HG03378 (cell line): ENCODE measurements around the gene IL1RAPL1.

ENCODE experiments used
- ATAC-seq: cut with Tn5 transposase; IDR thresholded peaks from one replicate; pipeline ENCODE4 v1.9.1; 2021; ENCODE audit warnings: mild to moderate bottlenecking, moderate library complexity; ENCODE audit not compliant: unreplicated experiment

The IL1RAPL1 gene

GRCh38 chrX:29948653-29949052 lies 1361.4 kb downstream of the IL1RAPL1 start:
- ATAC-seq: no peak

DNA sequence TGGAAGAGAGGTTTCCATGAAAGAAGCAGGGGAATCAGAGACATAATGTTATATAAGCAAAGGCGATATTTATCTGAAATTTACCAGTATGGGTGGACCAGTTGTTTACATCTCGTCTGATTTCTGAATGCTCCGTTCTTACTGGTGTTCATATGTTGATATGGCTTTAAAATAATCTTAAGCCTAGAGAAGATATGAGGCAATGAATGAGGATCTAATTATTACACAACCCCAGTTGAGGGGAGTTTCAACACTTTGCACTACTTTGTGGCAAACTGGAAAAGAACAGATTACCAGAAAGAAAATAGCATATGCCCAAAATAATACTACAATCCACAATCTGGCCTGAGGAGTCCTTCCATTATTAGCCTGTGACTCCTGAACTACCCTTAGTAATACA lies 1364.8 kb downstream of the IL1RAPL1 start:
- no peak for ATAC-seq

GRCh38 chrX:29962061-29962460 lies 1374.8 kb downstream of the IL1RAPL1 start:
- ATAC-seq: no peak

DNA sequence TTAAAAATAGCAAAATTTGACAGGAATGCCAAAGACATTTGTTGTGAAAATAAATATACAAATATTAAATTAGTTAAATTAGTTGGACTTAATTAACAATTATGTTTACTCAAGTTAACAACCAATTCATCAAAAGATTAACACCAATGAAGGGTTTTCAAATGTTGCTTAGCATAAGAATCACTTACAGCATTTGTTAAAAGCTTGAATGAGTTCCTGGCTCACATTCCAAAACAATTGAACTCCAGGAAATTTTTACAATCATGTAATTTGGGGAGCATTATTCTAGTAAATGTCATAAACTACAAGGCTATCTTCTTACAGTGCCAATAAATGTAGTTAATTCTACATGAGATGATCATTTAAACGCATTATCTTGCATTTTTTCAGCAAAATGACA lies 1378.4 kb downstream of the IL1RAPL1 start:
- ATAC-seq: no peak

GRCh38 chrX:29992083-29992482 lies 1404.8 kb downstream of the IL1RAPL1 start:
- no peak for ATAC-seq

DNA sequence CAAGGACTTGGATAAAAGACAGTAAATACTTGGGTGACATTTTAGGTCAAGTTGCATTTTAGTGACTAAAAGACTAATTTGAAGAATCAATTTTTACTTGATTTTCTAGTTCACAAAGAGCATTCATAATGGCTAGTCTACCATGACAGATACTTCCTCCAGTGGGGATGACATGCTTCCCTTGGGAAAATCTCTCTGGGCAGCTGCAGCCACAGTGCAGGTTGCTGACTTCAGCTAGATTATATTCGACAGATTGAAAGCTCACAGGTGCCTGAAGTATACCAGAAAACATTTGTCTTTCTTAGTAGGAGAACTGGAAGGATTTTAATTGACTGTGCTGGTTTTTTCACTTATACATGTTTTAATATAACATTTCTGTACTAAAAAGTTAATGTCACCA lies 1418.6 kb downstream of the IL1RAPL1 start:
- no peak for ATAC-seq
